Measurements from ENCODE around the gene ADAMTS18.

DNA sequence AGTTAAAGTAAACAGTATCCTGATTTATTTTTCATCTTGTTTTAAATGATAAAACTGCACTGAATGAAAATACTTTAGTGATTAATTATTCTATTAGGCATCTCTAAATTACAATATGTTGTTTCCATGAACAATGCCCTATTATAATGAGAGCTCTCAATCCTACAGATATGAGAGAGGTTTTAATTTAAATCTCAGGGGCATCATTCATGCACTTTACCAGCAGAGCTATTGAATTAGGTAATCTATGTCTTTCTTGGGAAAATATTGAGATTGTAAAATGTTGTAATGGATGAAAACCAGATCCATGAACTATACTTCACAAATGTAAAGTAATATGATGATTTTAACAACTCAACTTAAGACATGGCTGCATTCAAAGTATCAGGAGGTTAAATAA lies 103.8 kb downstream of the ADAMTS18 start:
- TF ChIP-seq, protein P1, sequence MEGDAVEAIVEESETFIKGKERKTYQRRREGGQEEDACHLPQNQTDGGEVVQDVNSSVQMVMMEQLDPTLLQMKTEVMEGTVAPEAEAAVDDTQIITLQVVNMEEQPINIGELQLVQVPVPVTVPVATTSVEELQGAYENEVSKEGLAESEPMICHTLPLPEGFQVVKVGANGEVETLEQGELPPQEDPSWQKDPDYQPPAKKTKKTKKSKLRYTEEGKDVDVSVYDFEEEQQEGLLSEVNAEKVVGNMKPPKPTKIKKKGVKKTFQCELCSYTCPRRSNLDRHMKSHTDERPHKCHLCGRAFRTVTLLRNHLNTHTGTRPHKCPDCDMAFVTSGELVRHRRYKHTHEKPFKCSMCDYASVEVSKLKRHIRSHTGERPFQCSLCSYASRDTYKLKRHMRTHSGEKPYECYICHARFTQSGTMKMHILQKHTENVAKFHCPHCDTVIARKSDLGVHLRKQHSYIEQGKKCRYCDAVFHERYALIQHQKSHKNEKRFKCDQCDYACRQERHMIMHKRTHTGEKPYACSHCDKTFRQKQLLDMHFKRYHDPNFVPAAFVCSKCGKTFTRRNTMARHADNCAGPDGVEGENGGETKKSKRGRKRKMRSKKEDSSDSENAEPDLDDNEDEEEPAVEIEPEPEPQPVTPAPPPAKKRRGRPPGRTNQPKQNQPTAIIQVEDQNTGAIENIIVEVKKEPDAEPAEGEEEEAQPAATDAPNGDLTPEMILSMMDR (IDR thresholded peaks at IDR 0.05) = no peak
- TF ChIP-seq EP300 (IDR thresholded peaks at IDR 0.05) (no peak), POLR2A (IDR thresholded peaks at IDR 0.05) (no peak)
